HCT116 (cell line): ENCODE measurements around the gene LCE1A. TPM values are rescaled to one million over a fixed set of nuclear protein-coding genes. Genes with fewer than 3 reads are reported as not detected.

ENCODE experiments used
- total RNA-seq: library from RNA; stranded (reverse); gene quantifications from one replicate; pipeline ENCODE4 v1.2.1, GENCODE V29; 2021; ENCODE audit not compliant: unreplicated experiment

Gene LCE1A
- total RNA-seq, 1 experiment from 2014 or later, result not detected

Other genes starting within 250 kb of the LCE1A start
- not detected for gene LCE3D, start 247.0 kb upstream of the LCE1A start, total RNA-seq
- not detected for gene LCE3C, start 227.2 kb upstream of the LCE1A start, total RNA-seq
- gene LCE3B, start 213.7 kb upstream of the LCE1A start, total RNA-seq, result not detected
- gene LCE3A, start 204.4 kb upstream of the LCE1A start, total RNA-seq, result not detected
- gene LCE2D, start 164.1 kb upstream of the LCE1A start, total RNA-seq, result not detected
- gene LCE2C, start 152.2 kb upstream of the LCE1A start, total RNA-seq, result not detected
- gene LCE2B, start 141.3 kb upstream of the LCE1A start, total RNA-seq, result not detected
- not detected for gene LCE2A, start 129.1 kb upstream of the LCE1A start, total RNA-seq
- gene LCE4A, start 119.3 kb upstream of the LCE1A start, total RNA-seq, result not detected
- not detected for gene KPRP, start 69.4 kb upstream of the LCE1A start, total RNA-seq
- not detected for gene LCE1F, start 52.3 kb upstream of the LCE1A start, total RNA-seq
- gene LCE1E, start 41.2 kb upstream of the LCE1A start, total RNA-seq, result not detected
- gene LCE1D, start 30.8 kb upstream of the LCE1A start, total RNA-seq, result not detected
- not detected for gene LCE1C, start 20.8 kb upstream of the LCE1A start, total RNA-seq
- gene LCE1B, start 15.5 kb upstream of the LCE1A start, total RNA-seq, result not detected
- not detected for gene LCE6A, start 15.4 kb downstream of the LCE1A start, total RNA-seq
- not detected for gene LCE7A, start 32.5 kb downstream of the LCE1A start, total RNA-seq
- not detected for gene SMCP, start 50.8 kb downstream of the LCE1A start, total RNA-seq
- gene IVL, start 81.1 kb downstream of the LCE1A start, total RNA-seq, result not detected
- gene SPRR5, start 119.7 kb downstream of the LCE1A start, total RNA-seq, result not detected
- not detected for gene SPRR4, start 143.2 kb downstream of the LCE1A start, total RNA-seq
- not detected for gene SPRR1A, start 156.6 kb downstream of the LCE1A start, total RNA-seq
- not detected for gene SPRR3, start 174.3 kb downstream of the LCE1A start, total RNA-seq
- gene SPRR1B, start 203.7 kb downstream of the LCE1A start, total RNA-seq, result 0.66 TPM
- gene SPRR2D, start 213.6 kb downstream of the LCE1A start, total RNA-seq, result 6.9 TPM
- not detected for gene SPRR2A, start 230.0 kb downstream of the LCE1A start, total RNA-seq
- not detected for gene SPRR2B, start 244.1 kb downstream of the LCE1A start, total RNA-seq